HUES48 (cell line): ENCODE data around the gene KIF5B.

Experiments
- H3K27ac ChIP-seq: one replicate; pipeline ENCODE4 v1.7.0; 2013; ENCODE audit warnings: low read depth, low read length, inconsistent platforms
- H3K27me3 ChIP-seq: 2 replicates; pipeline ENCODE4 v1.6.1; 2013; ENCODE audit warnings: mild to moderate bottlenecking, low read length; ENCODE audit not compliant: control insufficient read depth, insufficient read depth
- H3K36me3 ChIP-seq: 2 replicates; pipeline ENCODE4 v1.6.1; 2013; ENCODE audit warnings: low read length; ENCODE audit not compliant: control insufficient read depth, insufficient read depth
- H3K4me1 ChIP-seq: 2 replicates; pipeline ENCODE4 v1.6.1; 2013; ENCODE audit warnings: mild to moderate bottlenecking, low read length; ENCODE audit not compliant: control insufficient read depth, insufficient read depth
- H3K4me3 ChIP-seq: 2 replicates; pipeline ENCODE4 v1.5.1; 2013; ENCODE audit warnings: mild to moderate bottlenecking, low read depth, low read length
- H3K9ac ChIP-seq: 2 replicates; pipeline ENCODE4 v1.6.1; 2013; ENCODE audit warnings: mild to moderate bottlenecking, low read depth, low read length, moderate library complexity
- H3K9me3 ChIP-seq: 2 replicates; pipeline ENCODE4 v1.6.1; 2013; ENCODE audit warnings: low read length; ENCODE audit not compliant: control insufficient read depth, insufficient read depth

KIF5B gene

GRCh38 chr10:32041290-32042028, 14.8 kb downstream of the KIF5B start:
- Histone ChIP-seq H3K9ac (no peak overlapping the region), H3K4me3 (no peak overlapping the region), H3K4me1 (peaks cover 14% of the 10 kb centered on the region; the same call in 1 of the 2 replicates), H3K9me3 (no peaks in the 10 kb centered on the region), H3K36me3 (peaks cover 86% of the 10 kb centered on the region), H3K27me3 (no peaks in the 10 kb centered on the region), H3K27ac (no peak overlapping the region)

- Histone ChIP-seq H3K9me3 (no peaks in the 10 kb centered on the region), H3K4me3 (no peak overlapping the region), H3K36me3 (peaks cover 86% of the 10 kb centered on the region)
These were observed 16.5 kb downstream of the KIF5B start for GRCh38 chr10:32039734-32040133.

GRCh38 chr10:32038777-32039176, 17.4 kb downstream of the KIF5B start:
- no peaks in the 10 kb centered on the region for H3K27me3 ChIP-seq
- no peak overlapping the region for H3K27ac ChIP-seq
- H3K4me1 ChIP-seq = peaks cover 14% of the 10 kb centered on the region; the same call in 1 of the 2 replicates
- H3K9ac ChIP-seq = no peak overlapping the region
- H3K36me3 ChIP-seq = peaks cover 86% of the 10 kb centered on the region
- no peak overlapping the region for H3K4me3 ChIP-seq
- H3K9me3 ChIP-seq = no peaks in the 10 kb centered on the region

More at GRCh38 chr10:32039734-32040133, 16.5 kb downstream of the KIF5B start:
- Histone ChIP-seq H3K27ac (no peak overlapping the region), H3K9ac (no peak overlapping the region), H3K4me1 (peaks cover 14% of the 10 kb centered on the region; the same call in 1 of the 2 replicates), H3K27me3 (no peaks in the 10 kb centered on the region)

DNA sequence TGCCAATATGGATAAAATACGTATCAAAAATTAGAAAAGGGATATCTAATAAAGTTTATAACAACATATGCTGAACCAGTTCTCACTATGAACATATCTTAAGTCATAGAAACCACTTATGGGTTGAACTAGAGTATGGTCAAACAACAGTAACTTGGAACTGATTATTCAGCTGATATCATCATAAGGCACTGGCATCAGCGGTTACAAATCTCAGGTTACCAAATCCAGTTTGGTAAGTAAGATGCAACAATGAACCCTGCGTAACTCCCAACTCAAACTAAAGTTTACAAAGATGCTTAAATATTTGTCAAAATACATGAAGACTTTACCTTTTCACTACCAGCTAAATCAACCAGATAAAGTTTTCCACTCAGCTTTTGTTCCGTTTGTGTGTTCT, 19.3 kb downstream of the KIF5B start:
- no peak overlapping the region for H3K4me3 ChIP-seq
- H3K9ac ChIP-seq = no peak overlapping the region
- H3K4me1 ChIP-seq = peaks cover 14% of the 10 kb centered on the region; the same call in 1 of the 2 replicates
- no peaks in the 10 kb centered on the region for H3K27me3 ChIP-seq
- no peak overlapping the region for H3K27ac ChIP-seq
- peaks cover 90% of the 10 kb centered on the region for H3K36me3 ChIP-seq
- H3K9me3 ChIP-seq = no peaks in the 10 kb centered on the region

DNA sequence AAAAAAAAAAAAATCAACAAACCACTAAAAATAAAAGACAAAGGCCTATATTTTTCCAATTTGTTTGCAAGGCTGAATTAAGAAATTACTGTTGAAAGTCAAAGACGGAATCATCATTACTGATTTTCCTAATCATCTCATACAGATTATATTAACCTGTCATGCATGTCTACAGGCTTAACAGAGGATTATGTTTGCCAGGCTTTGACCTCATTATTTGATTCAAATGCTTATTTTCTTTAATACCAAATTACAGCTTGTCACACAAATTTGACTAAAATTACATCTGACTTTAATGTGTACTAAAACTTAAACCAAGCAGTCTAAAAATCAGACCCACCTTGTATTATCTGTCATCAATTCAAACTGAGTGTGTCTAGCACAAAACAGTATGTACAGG, 21.2 kb downstream of the KIF5B start:
- Histone ChIP-seq H3K27ac (no peak overlapping the region), H3K36me3 (peaks cover 96% of the 10 kb centered on the region), H3K9me3 (no peaks in the 10 kb centered on the region)

DNA sequence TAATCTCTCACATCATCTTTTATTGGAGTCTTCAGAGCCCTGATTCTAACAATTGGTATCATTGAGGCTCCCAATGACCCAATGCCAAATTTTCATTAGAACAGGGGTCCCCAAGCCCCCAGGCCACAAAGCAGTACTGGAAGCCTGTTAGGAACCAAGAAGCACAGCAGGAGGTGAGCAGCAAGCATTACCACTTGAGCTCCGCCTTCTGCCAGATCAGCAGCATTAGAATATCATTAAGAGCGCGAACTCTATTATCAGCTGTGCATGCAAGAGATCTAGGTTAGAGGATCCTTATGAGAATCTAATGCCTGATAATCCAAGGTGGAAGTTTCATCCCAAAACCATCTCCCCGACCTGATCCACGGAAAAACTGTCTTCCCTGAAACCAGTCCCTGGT, 23.1 kb downstream of the KIF5B start:
- H3K4me3 ChIP-seq = no peak overlapping the region
- no peaks in the 10 kb centered on the region for H3K4me1 ChIP-seq
- peaks cover 96% of the 10 kb centered on the region for H3K36me3 ChIP-seq
- H3K9me3 ChIP-seq = no peaks in the 10 kb centered on the region
- H3K27ac ChIP-seq = no peak overlapping the region
- no peak overlapping the region for H3K9ac ChIP-seq
- no peaks in the 10 kb centered on the region for H3K27me3 ChIP-seq

More for the DNA sequence above, 21.2 kb downstream of the KIF5B start:
- Histone ChIP-seq H3K4me3 (no peak overlapping the region), H3K4me1 (peaks cover 10% of the 10 kb centered on the region; the same call in 1 of the 2 replicates), H3K9ac (no peak overlapping the region), H3K27me3 (no peaks in the 10 kb centered on the region)

DNA sequence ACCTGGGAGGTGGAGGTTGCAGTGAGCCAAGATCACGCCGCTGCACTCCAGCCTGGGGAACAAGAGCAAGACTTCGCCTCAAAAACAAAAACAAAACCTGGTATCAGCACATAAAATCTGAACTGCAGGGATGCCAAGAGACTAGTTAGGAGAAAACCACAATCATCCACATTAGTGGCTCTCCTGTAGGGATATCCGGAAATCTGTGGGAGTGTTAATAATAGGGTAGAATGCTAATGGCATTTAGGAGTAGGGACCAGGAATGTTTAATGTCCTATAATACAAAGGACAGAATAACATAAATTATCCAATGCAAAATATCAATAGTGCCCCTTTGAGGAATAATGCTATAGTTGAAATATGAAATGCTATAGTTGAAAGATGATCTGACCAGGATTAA, 24.3 kb downstream of the KIF5B start:
- Histone ChIP-seq H3K9me3 (no peaks in the 10 kb centered on the region), H3K4me3 (no peak overlapping the region), H3K27ac (no peak overlapping the region), H3K27me3 (no peaks in the 10 kb centered on the region), H3K36me3 (peaks cover 98% of the 10 kb centered on the region), H3K4me1 (no peaks in the 10 kb centered on the region), H3K9ac (no peak overlapping the region)

GRCh38 chr10:32031424-32031823, 24.8 kb downstream of the KIF5B start:
- no peak overlapping the region for H3K4me3 ChIP-seq
- no peaks in the 10 kb centered on the region for H3K4me1 ChIP-seq
- no peak overlapping the region for H3K27ac ChIP-seq
- no peaks in the 10 kb centered on the region for H3K27me3 ChIP-seq
- no peaks in the 10 kb centered on the region for H3K9me3 ChIP-seq
- peaks cover 98% of the 10 kb centered on the region for H3K36me3 ChIP-seq
- H3K9ac ChIP-seq = no peak overlapping the region

DNA sequence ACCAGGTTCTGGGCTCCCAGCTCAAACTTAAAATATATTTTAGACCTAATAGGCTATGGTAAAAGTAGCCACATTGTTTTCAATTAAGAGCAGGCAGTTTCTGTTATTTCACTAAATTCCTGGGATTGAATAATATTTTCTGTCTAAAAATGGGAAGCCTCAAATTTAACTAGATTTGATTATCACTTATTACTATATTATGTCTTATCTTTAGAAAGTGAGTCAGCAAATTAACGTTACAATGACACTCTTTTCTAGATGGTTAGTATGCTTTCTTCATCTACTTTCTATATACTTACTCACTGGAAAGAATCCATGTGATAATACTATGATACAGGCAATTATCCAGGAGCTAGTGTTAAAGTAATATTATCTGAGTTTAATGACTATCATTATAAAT, 27.5 kb downstream of the KIF5B start:
- H3K27ac ChIP-seq = no peak overlapping the region
- no peaks in the 10 kb centered on the region for H3K27me3 ChIP-seq
- no peaks in the 10 kb centered on the region for H3K9me3 ChIP-seq
- no peaks in the 10 kb centered on the region for H3K4me1 ChIP-seq
- H3K9ac ChIP-seq = no peak overlapping the region
- no peak overlapping the region for H3K4me3 ChIP-seq
- peaks cover 88% of the 10 kb centered on the region for H3K36me3 ChIP-seq

DNA sequence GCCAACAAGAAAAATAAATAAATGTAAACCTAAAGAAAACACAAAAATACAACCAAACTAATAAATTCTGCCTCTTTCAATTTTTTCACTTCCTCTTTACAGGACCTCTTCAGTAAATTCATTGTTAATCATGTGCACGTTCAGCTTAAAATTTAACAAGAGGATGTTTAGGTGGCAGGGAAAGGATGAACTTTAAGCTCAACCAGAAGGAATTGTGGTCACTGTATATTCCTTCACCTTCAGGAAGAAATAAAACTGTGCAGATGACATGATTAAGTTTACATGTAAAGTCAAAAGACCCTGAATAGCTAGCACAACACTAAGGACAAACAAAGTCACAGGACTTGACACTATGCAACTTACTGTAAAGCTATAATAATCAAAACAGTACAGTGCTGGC, 33.0 kb downstream of the KIF5B start:
- Histone ChIP-seq H3K4me1 (no peaks in the 10 kb centered on the region), H3K9ac (no peak overlapping the region), H3K4me3 (no peak overlapping the region), H3K36me3 (peaks cover 90% of the 10 kb centered on the region), H3K9me3 (no peaks in the 10 kb centered on the region), H3K27me3 (no peaks in the 10 kb centered on the region), H3K27ac (no peak overlapping the region)

- Histone ChIP-seq H3K9me3 (no peaks in the 10 kb centered on the region), H3K9ac (no peak overlapping the region), H3K27ac (no peak overlapping the region), H3K4me3 (no peak overlapping the region), H3K4me1 (no peaks in the 10 kb centered on the region), H3K36me3 (peaks cover 98% of the 10 kb centered on the region), H3K27me3 (no peaks in the 10 kb centered on the region)
These were observed 39.2 kb downstream of the KIF5B start for GRCh38 chr10:32017044-32017443.
